Stimulated activated CD8-positive, alpha-beta memory T cell treated with anti-CD3 and anti-CD28 coated beads, Interleukin-7, amount 100 ng/mL, for 24 hours (primary cell): ENCODE results near the gene SYNDIG1.

ENCODE experiments used
- DNase-seq: peaks from one replicate; pipeline ENCODE4 v3.0.0-alpha.2; 2020; ENCODE audit warnings: low read depth

The SYNDIG1 gene

GRCh38 chr20:24473435-24474223, 4.2 kb downstream of the SYNDIG1 start:
- DNase-seq, result no peak

- DNase-seq, result no peak
These were observed 8.6 kb downstream of the SYNDIG1 start for GRCh38 chr20:24477831-24478547.

GRCh38 chr20:24478584-24478983, 9.2 kb downstream of the SYNDIG1 start:
- DNase-seq, result no peak

GRCh38 chr20:24479106-24479505, 9.7 kb downstream of the SYNDIG1 start:
- DNase-seq, result no peak

GRCh38 chr20:24479595-24479994, 10.2 kb downstream of the SYNDIG1 start:
- no peak for DNase-seq

GRCh38 chr20:24480509-24480908, 11.1 kb downstream of the SYNDIG1 start:
- no peak for DNase-seq

GRCh38 chr20:24481173-24481572, 11.7 kb downstream of the SYNDIG1 start:
- no peak for DNase-seq

GRCh38 chr20:24483435-24484080, 14.1 kb downstream of the SYNDIG1 start:
- DNase-seq, result no peak

GRCh38 chr20:24484081-24484450, 14.6 kb downstream of the SYNDIG1 start:
- DNase-seq, result no peak

GRCh38 chr20:24485981-24486380, 16.6 kb downstream of the SYNDIG1 start:
- DNase-seq, result no peak

GRCh38 chr20:24487240-24487639, 17.8 kb downstream of the SYNDIG1 start:
- DNase-seq, result no peak

- DNase-seq, result no peak
These were observed 18.2 kb downstream of the SYNDIG1 start for GRCh38 chr20:24487648-24488047.

- DNase-seq, result no peak
These were observed 18.8 kb downstream of the SYNDIG1 start for GRCh38 chr20:24488064-24488799.

- DNase-seq, result no peak
These were observed 19.4 kb downstream of the SYNDIG1 start for GRCh38 chr20:24488800-24489175.

GRCh38 chr20:24489193-24489592, 19.8 kb downstream of the SYNDIG1 start:
- DNase-seq, result no peak

GRCh38 chr20:24489631-24490260, 20.3 kb downstream of the SYNDIG1 start:
- DNase-seq, result no peak

- no peak for DNase-seq
These were observed 21.2 kb downstream of the SYNDIG1 start for GRCh38 chr20:24490598-24490997.

GRCh38 chr20:24491041-24491756, 21.8 kb downstream of the SYNDIG1 start:
- no peak for DNase-seq

- DNase-seq, result no peak
These were observed 22.7 kb downstream of the SYNDIG1 start for GRCh38 chr20:24492031-24492607.

GRCh38 chr20:24492698-24493097, 23.3 kb downstream of the SYNDIG1 start:
- no peak for DNase-seq

GRCh38 chr20:24493181-24493580, 23.8 kb downstream of the SYNDIG1 start:
- no peak for DNase-seq
